Stomach (tissue), 9 donors: ENCODE measurements around the gene COPS8. TPM values are rescaled to one million over a fixed set of nuclear protein-coding genes. Genes with fewer than 3 reads are reported as not detected.

Source experiments
- DNase-seq, 2 donors: peaks; one replicate each; pipeline versions ENCODE4 v3.0.0 to v3.0.0-alpha.2; 2013 to 2019
- H3K27ac ChIP-seq, 5 donors: fragments of 200-600 bp in 4 of 5; sonication (generic) in 4 of 5; one replicate each; pipeline ENCODE4 v1.5.1; 2013 to 2019; ENCODE audit warnings: mild to moderate bottlenecking in 1 of 5, moderate library complexity in 1 of 5
- H3K27me3 ChIP-seq, 3 donors: fragments of 200-600 bp; sonication (generic); one replicate each; pipeline ENCODE4 v1.5.1; 2017 to 2019; ENCODE audit warnings: mixed run types in 1 of 3
- H3K36me3 ChIP-seq, 4 donors: fragments of 200-600 bp; sonication (generic); 1 replicate in 3 of 4; 2 replicates in 1 of 4; pipeline ENCODE4 v1.5.1; 2016 to 2019
- H3K4me1 ChIP-seq, 4 donors: fragments of 200-600 bp; sonication (generic); one replicate each; pipeline ENCODE4 v1.5.1; 2016 to 2019
- H3K4me3 ChIP-seq, 4 donors: fragments of 200-600 bp; sonication (generic) in 3 of 4; one replicate each; pipeline ENCODE4 v1.5.1; 2016 to 2019; ENCODE audit warnings: mild to moderate bottlenecking in 1 of 4
- H3K9me3 ChIP-seq, 4 donors: fragments of 200-600 bp; sonication (generic); one replicate each; pipeline ENCODE4 v1.5.1; 2016 to 2019
- EP300 ChIP-seq: sonication (generic); formaldehyde crosslinking; IDR thresholded peaks from one replicate; pipeline ENCODE4 v1.6.1; 2017; ENCODE audit warnings: antibody characterized with exemption
- POLR2A ChIP-seq, 4 donors: fragments of 450-650 bp; IDR thresholded peaks; one replicate each; pipeline ENCODE4 v1.6.1; 2016; ENCODE audit warnings: antibody characterized with exemption in 4 of 4, control low read depth in 2 of 4, mild to moderate bottlenecking in 1 of 4, moderate library complexity in 1 of 4
- POLR2AphosphoS5 ChIP-seq, 3 donors: sonication (generic); formaldehyde crosslinking; IDR thresholded peaks; one replicate each; pipeline ENCODE4 v1.6.1; 2016; ENCODE audit warnings: antibody characterized with exemption in 3 of 3
- WGBS, 5 donors: extraction: QIAGEN DNeasy Blood & Tissue Kit in 3 of 5; methylation state at CpG; one replicate each; pipeline versions ENCODE4 v1.1.5 to v1.1.7; 2013 to 2018; 5-methylcytosine and 5-hydroxymethylcytosine counted together
- intact Hi-C: fragments of 100-400 bp; cut with DNase I; formaldehyde crosslinking; loops from one replicate; pipeline ENCODE4 v1.15.1; 2023; ENCODE audit warnings: low total_unique reads
- polyA plus RNA-seq, 3 donors: library from polyadenylated mRNA; stranded (reverse); fragments of 200-250 nt; gene quantifications; one replicate each; pipeline ENCODE4 v1.2.3, GENCODE V29; 2013
- total RNA-seq, 5 donors: library from RNA; depleted of rRNA; stranded (reverse); fragments of >200 nt; gene quantifications; one replicate each; pipeline versions ENCODE4 v1.1.0 to v1.2.3, GENCODE V29; 2014 to 2016
- TF ChIP-seq, protein P1 (sequence below), 7 experiments: fragments of 450-650 bp in 4 of 7; fragments of 200-600 bp in 3 of 7; sonication (generic) in 3 of 7; IDR thresholded peaks; one replicate each; pipeline ENCODE4 v1.5.1; 2016 to 2019; ENCODE audit warnings: antibody characterized with exemption in 7 of 7, control low read depth in 2 of 7, mild to moderate bottlenecking in 1 of 7
- donor health status: healthy with polysubstance abuse.
- donor health status: Bipolar disorder and iron deficiency.
- donor health status: healthy.

The COPS8 gene
- total and polyA plus RNA-seq, 8 donors = 24.1 to 105 (median 53.3) TPM

DNA sequence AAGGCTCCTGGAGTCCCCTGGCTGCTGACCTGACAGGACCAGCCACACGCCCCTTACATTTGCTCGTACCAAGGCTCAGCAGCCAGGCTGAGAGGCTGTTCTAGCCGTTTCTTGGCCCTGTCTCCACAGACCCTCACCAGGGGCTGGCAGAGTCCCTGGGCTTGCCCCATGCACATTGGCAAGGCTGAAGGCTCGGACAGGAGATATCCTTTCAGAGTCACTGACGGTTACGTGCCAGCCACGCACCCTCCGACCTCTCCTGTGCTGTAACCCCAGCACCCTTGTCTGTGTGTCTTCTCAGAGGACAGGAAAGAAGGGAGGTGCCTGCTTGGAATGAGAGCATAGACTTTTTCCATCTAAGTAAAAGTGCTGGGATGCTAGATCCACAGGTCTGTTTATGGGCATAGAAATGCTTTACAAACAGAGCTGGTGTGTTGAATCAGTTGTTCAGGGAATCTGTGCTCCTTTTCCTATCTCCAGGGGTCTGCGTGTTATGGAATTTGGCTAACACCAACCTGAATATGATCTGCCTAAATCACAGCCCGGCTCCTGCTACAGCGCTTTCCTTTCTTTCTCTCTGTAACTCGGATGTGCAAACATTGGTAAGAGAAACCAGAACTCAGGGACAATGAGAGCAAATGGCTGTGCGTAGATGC is 41.0 kb downstream of the COPS8 start:
- no peaks in the 10 kb centered on the region for H3K27me3 ChIP-seq
- TF ChIP-seq, protein P1, sequence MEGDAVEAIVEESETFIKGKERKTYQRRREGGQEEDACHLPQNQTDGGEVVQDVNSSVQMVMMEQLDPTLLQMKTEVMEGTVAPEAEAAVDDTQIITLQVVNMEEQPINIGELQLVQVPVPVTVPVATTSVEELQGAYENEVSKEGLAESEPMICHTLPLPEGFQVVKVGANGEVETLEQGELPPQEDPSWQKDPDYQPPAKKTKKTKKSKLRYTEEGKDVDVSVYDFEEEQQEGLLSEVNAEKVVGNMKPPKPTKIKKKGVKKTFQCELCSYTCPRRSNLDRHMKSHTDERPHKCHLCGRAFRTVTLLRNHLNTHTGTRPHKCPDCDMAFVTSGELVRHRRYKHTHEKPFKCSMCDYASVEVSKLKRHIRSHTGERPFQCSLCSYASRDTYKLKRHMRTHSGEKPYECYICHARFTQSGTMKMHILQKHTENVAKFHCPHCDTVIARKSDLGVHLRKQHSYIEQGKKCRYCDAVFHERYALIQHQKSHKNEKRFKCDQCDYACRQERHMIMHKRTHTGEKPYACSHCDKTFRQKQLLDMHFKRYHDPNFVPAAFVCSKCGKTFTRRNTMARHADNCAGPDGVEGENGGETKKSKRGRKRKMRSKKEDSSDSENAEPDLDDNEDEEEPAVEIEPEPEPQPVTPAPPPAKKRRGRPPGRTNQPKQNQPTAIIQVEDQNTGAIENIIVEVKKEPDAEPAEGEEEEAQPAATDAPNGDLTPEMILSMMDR (IDR thresholded peaks at IDR 0.05) = no peak
- TF ChIP-seq EP300 = no peak
- no peak for TF ChIP-seq POLR2A (IDR thresholded peaks at IDR 0.05)
- TF ChIP-seq POLR2AphosphoS5 (IDR thresholded peaks at IDR 0.05) = no peak
- H3K27ac ChIP-seq = peak overlapping the region in 4 of 5 donors; percentile 39 to 76 (median 72)
- no peak for DNase-seq
- H3K4me1 ChIP-seq = peaks cover 0 to 36% (median 16%) of the 10 kb centered on the region in 4 donors
- intact Hi-C loops = no loop called here
- no peaks in the 10 kb centered on the region for H3K9me3 ChIP-seq
- no peak overlapping the region for H3K4me3 ChIP-seq
- no peaks in the 10 kb centered on the region for H3K36me3 ChIP-seq
- 61 to 72% (median 67%) methylated on average over 11 to 13 of the region's 13 CpGs for WGBS, 5 donors

- WGBS, 5 donors = 24 to 39% (median 38%) methylated on average over 11 of the region's 11 CpGs
- Histone ChIP-seq H3K27me3 (no peaks in the 10 kb centered on the region), H3K9me3 (no peaks in the 10 kb centered on the region), H3K36me3 (no peaks in the 10 kb centered on the region), H3K4me1 (peaks cover 0 to 36% (median 16%) of the 10 kb centered on the region in 4 donors), H3K27ac (peak overlapping the region in 3 of 5 donors; percentile 72 to 76 (median 73)), H3K4me3 (no peak overlapping the region)
- intact Hi-C loops = no loop called here
- no peak for TF ChIP-seq EP300
- peak; percentile 60 to 92 (median 71) for TF ChIP-seq POLR2AphosphoS5 (IDR thresholded peaks at IDR 0.05)
- DNase-seq = peak; percentile 77 to 94
These were observed 42.5 kb downstream of the COPS8 start for GRCh38 chr2:237128026-237128703.

DNA sequence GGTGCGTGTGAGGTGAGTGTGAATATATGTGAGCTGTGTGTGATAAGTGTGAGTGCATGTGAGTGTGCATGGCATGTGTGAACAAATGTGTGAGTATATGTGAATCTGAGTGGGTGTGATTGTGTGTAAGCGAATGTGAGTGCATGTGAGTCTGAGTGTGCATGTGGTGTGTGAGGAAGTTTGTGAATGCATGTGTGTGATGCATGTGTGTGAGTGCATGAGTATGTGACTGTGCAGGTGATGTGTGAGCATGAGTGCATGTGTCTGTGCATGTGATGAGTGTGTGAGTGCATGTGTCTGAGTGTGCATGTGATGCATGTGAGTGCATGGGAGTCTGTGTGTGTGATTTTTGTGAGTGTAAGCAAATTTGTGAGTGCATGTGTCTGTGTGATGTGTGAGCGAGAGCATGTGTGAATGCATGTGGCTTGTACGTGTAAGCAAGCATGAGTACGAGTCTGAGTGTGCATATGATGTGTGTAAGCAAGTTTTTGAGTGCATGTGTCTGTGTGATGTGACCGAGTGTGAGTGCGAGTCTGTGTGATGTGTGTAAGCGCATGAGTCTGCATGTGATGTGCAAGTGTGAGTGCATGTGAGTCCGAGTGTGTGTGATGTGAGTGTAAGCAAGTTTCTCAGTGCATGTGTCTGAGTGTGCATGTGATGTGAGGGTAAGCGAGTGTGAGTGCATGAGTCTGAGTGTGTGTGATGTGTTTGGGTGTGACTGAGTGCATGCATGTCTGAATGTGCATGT is 43.3 kb downstream of the COPS8 start:
- H3K27ac ChIP-seq = peak overlapping the region in 2 of 5 donors; percentile 73 to 76
- peaks cover 0 to 36% (median 16%) of the 10 kb centered on the region in 4 donors for H3K4me1 ChIP-seq
- no peak for DNase-seq
- no peaks in the 10 kb centered on the region for H3K27me3 ChIP-seq
- intact Hi-C loops = no loop called here
- H3K9me3 ChIP-seq = no peaks in the 10 kb centered on the region
- H3K36me3 ChIP-seq = no peaks in the 10 kb centered on the region
- WGBS, 5 donors = 92 to 97% (median 95%) methylated on average over 10 of the region's 10 CpGs
- no peak overlapping the region for H3K4me3 ChIP-seq
- TF ChIP-seq POLR2A (IDR thresholded peaks at IDR 0.05) (no peak), EP300 (no peak), POLR2AphosphoS5 (IDR thresholded peaks at IDR 0.05) (no peak)
- TF ChIP-seq, protein P1 (IDR thresholded peaks at IDR 0.05) = no peak

GRCh38 chr2:237129625-237130263 is 44.1 kb downstream of the COPS8 start:
- no peak for TF ChIP-seq POLR2A (IDR thresholded peaks at IDR 0.05)
- TF ChIP-seq, protein P1 (IDR thresholded peaks at IDR 0.05) = no peak
- Histone ChIP-seq H3K4me3 (no peak overlapping the region), H3K27me3 (no peaks in the 10 kb centered on the region), H3K9me3 (no peaks in the 10 kb centered on the region), H3K4me1 (peaks cover 0 to 36% (median 16%) of the 10 kb centered on the region in 4 donors), H3K36me3 (no peaks in the 10 kb centered on the region), H3K27ac (no peak overlapping the region)
- no peak for DNase-seq
- WGBS, 5 donors = 81 to 97% (median 94%) methylated on average over 4 of the region's 4 CpGs
- intact Hi-C loops = no loop called here
